Measurements from ENCODE around the gene GOPC.

GRCh38 chr6:117531809-117532725 lies 70.2 kb downstream of the GOPC start:
- no peak for TF ChIP-seq REST (IDR thresholded peaks at IDR 0.05; ENCODE audit: unreplicated experiment)
- TF ChIP-seq CREB1 (CRISPR knock-in tag; IDR thresholded peaks at IDR 0.05; ENCODE audit: low read depth), result no peak
- TF ChIP-seq CTCF (conservative IDR thresholded peaks at IDR 0.05; ENCODE audit: low read depth in 2 of 2), result no peak
- no peak for TF ChIP-seq JUNB (IDR thresholded peaks at IDR 0.05; ENCODE audit: unreplicated experiment)
